Measurements from ENCODE around the gene DOC2B. TPM values are rescaled to one million over a fixed set of nuclear protein-coding genes. Genes with fewer than 3 reads are reported as not detected.

DOC2B gene
- total and polyA plus RNA-seq, 2 of the 13 experiments (the other 11 are each of a cell fraction or from before 2014, with no cell fraction given): 0.09 to 0.22 TPM

DNA sequence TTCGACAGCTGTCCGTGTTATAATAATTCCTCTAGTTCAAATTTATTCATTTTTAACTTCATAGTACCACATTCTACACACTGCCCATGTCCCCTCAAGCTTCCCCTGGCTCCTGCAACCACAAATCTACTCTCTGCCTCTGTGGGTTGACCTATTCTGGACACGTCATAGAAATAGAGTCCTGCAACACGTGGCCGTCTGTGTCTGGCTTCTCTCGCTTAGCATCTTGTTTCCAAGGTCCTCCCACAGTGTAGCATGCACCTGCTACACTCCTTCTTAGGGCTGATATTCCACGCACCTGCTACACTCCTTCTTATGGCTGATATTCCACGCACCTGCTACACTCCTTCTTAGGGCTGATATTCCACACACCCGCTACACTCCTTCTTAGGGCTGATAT lies 27.6 kb downstream of the DOC2B start:
- no peak for ATAC-seq
- intact Hi-C loops (cut with micrococcal nuclease; ENCODE audit: unreplicated experiment): no loop called here
- H3K4me2 ChIP-seq (ENCODE audit: low read depth, low read length): no peak overlapping the region
- ChIA-PET POLR2A (no interaction called here), CTCF (ENCODE audit: low intra/inter-chr PET ratio, low total read pairs) (no interaction called here)
- no peak overlapping the region for H3K9ac ChIP-seq (ENCODE audit: insufficient read depth, low read depth, low read length)
- BruUV-seq (replicated peaks): no TSS peak
- H3K27ac ChIP-seq (ENCODE audit: extremely low read length, insufficient read depth, low read length): no peak overlapping the region
- DNase-seq (ENCODE audit: low spot score): no peak
- peaks cover 1 to 18% of the 10 kb centered on the region in 2 experiments; a peak in 3 of 5 replicates for H3K27me3 ChIP-seq (ENCODE audit: control insufficient read depth in 1 of 2, insufficient read depth in 2 of 2, low read length in 2 of 2)
- peaks cover 29% of the 10 kb centered on the region for H3K4me1 ChIP-seq (ENCODE audit: insufficient read depth, low read length)
- no peaks in the 10 kb centered on the region for H3K79me2 ChIP-seq (ENCODE audit: insufficient read depth, low read length)
- no peaks in the 10 kb centered on the region for H4K20me1 ChIP-seq (ENCODE audit: insufficient read depth, low read length)
- WGBS (ENCODE audit: low lambda C conversion rate): 70% methylated on average over 9 of the region's 9 CpGs
- FAIRE-seq: no peak
- no peaks in the 10 kb centered on the region for H3K9me3 ChIP-seq (ENCODE audit: low read length)
- no peak overlapping the region for H2AFZ ChIP-seq (ENCODE audit: low read length)
- H3K4me3 ChIP-seq (replicated peaks in 1 of 3; ENCODE audit: insufficient read depth in 1 of 3, low read depth in 2 of 3, low read length in 3 of 3): no peak overlapping the region
- in situ Hi-C loops (cut with HindIII; ENCODE audit: extremely low pct_ligation_motif_present, low pct_unique_long_range_greater_than_20kb): no loop called here
- TF ChIP-seq STAT5B (CRISPR knock-in tag; IDR thresholded peaks at IDR 0.05): no peak
- no peak for TF ChIP-seq KDM2A (CRISPR knock-in tag; IDR thresholded peaks at IDR 0.05; ENCODE audit: borderline replicate concordance, low read depth)
- TF ChIP-seq TCF12 (IDR thresholded peaks at IDR 0.05): no peak
- no peak for TF ChIP-seq TCF12 (CRISPR knock-in tag; IDR thresholded peaks at IDR 0.05)
- TF ChIP-seq PCBP1 (IDR thresholded peaks at IDR 0.05; ENCODE audit: borderline replicate concordance, low read depth, low read length): no peak
- no peaks in the 10 kb centered on the region for H3K36me3 ChIP-seq (replicated peaks in 1 of 2; ENCODE audit: control insufficient read depth in 1 of 2, insufficient read depth in 2 of 2, low read length in 2 of 2)

DNA sequence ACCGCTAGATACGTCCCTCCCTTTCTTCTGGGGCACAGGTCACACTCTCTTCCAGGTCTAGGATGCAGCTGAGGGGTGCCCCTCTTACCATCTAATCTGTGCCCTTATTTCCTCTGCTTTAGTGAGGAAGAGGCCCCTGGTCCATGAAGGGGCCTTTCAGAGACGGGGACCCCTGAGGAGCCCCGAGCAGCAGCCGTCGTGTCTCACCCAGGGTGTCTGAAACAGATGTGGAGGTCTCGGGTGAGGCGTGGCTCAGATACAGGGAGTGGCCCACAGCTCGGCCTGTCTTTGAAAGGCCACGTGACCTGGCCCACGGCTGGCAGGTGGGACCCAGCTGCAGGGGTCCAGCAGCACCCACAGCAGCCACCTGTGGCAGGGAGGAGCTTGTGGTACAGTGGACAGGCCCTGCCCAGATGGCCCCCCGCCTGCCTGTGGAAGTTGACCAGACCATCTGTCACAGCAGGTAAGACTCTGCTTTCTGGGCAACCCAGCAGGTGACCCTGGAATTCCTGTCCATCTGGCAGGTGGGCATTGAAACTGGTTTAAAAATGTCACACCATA lies 28.5 kb downstream of the DOC2B start:
- Histone ChIP-seq H3K9me3 (ENCODE audit: low read length) (no peaks in the 10 kb centered on the region), H4K20me1 (ENCODE audit: insufficient read depth, low read length) (no peaks in the 10 kb centered on the region), H3K79me2 (ENCODE audit: insufficient read depth, low read length) (no peaks in the 10 kb centered on the region), H3K9ac (ENCODE audit: insufficient read depth, low read depth, low read length) (no peak overlapping the region), H3K4me1 (ENCODE audit: insufficient read depth, low read length) (peaks cover 32% of the 10 kb centered on the region), H3K36me3 (replicated peaks in 1 of 2; ENCODE audit: control insufficient read depth in 1 of 2, insufficient read depth in 2 of 2, low read length in 2 of 2) (no peaks in the 10 kb centered on the region), H3K27ac (ENCODE audit: extremely low read length, insufficient read depth, low read length) (no peak overlapping the region), H3K4me2 (ENCODE audit: low read depth, low read length) (no peak overlapping the region), H2AFZ (ENCODE audit: low read length) (no peak overlapping the region), H3K27me3 (ENCODE audit: control insufficient read depth in 1 of 2, insufficient read depth in 2 of 2, low read length in 2 of 2) (peaks cover 1 to 16% of the 10 kb centered on the region in 2 experiments; a peak in 3 of 5 replicates), H3K4me3 (replicated peaks in 1 of 3; ENCODE audit: insufficient read depth in 1 of 3, low read depth in 2 of 3, low read length in 3 of 3) (no peak overlapping the region)
- TF ChIP-seq, protein P1, sequence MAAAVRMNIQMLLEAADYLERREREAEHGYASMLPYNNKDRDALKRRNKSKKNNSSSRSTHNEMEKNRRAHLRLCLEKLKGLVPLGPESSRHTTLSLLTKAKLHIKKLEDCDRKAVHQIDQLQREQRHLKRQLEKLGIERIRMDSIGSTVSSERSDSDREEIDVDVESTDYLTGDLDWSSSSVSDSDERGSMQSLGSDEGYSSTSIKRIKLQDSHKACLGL (CRISPR knock-in tag; IDR thresholded peaks at IDR 0.05): 0 out of 2 replicates have a peak, but pooled peaks have one; percentile 38
- TF ChIP-seq ZNF468 (CRISPR knock-in tag; IDR thresholded peaks at IDR 0.05): no peak
- intact Hi-C loops (cut with micrococcal nuclease; ENCODE audit: unreplicated experiment): no loop called here
- no peak for ATAC-seq
- ChIA-PET CTCF (ENCODE audit: low intra/inter-chr PET ratio, low total read pairs) (no interaction called here), POLR2A (interaction anchor here (1.1 kb wide), 1 partner anchor 200 kb away, joined by 3 read pairs; the partner anchor contains the start of gene RPH3AL)
- in situ Hi-C loops (cut with HindIII; ENCODE audit: extremely low pct_ligation_motif_present, low pct_unique_long_range_greater_than_20kb): no loop called here
- no peak for DNase-seq (ENCODE audit: low spot score)
- BruUV-seq (replicated peaks): no TSS peak
- no peak for FAIRE-seq
- 18% methylated on average over 6 of the region's 12 CpGs for WGBS (ENCODE audit: low lambda C conversion rate)

Measured in HepG2 (cell line).